NB4 (cell line): Measurements from ENCODE around the gene BPIFB2.

Experiments
- DNase-seq: peaks from one replicate; pipeline ENCODE4 v3.0.0; 2010; ENCODE audit warnings: low read depth
- H3K4me3 ChIP-seq: one replicate; pipeline ENCODE4 v1.5.1; 2011; ENCODE audit warnings: mild to moderate bottlenecking, low read depth, low read length, moderate library complexity
- CTCF ChIP-seq: IDR thresholded peaks from one replicate; pipeline ENCODE4 v1.5.1; 2012; ENCODE audit warnings: low read depth, low read length
- MYC ChIP-seq: IDR thresholded peaks from 2 replicates; pipeline ENCODE4 v1.6.1; 2011; ENCODE audit warnings: low read depth, low read length
- POLR2A ChIP-seq: IDR thresholded peaks from 2 replicates; pipeline ENCODE4 v1.6.1; 2011; ENCODE audit warnings: mild to moderate bottlenecking; ENCODE audit not compliant: insufficient read length; ENCODE audit errors: extremely low read depth
- TF ChIP-seq, protein P1 (sequence below): IDR thresholded peaks from 2 replicates; pipeline ENCODE4 v1.6.1; 2011; ENCODE audit warnings: low read depth, low read length

BPIFB2 gene

GRCh38 chr20:33046412-33046811, 38.9 kb downstream of the BPIFB2 start:
- no peak for DNase-seq
- H3K4me3 ChIP-seq, result no peak overlapping the region
- TF ChIP-seq, protein P1, sequence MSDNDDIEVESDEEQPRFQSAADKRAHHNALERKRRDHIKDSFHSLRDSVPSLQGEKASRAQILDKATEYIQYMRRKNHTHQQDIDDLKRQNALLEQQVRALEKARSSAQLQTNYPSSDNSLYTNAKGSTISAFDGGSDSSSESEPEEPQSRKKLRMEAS, result no peak
- TF ChIP-seq POLR2A, result no peak
- no peak for TF ChIP-seq MYC
- no peak for TF ChIP-seq CTCF

GRCh38 chr20:33051333-33051732, 43.8 kb downstream of the BPIFB2 start:
- no peak for TF ChIP-seq POLR2A
- TF ChIP-seq CTCF, result no peak
- TF ChIP-seq MYC, result no peak
- TF ChIP-seq, protein P1, result no peak

GRCh38 chr20:33053291-33054106, 46.0 kb downstream of the BPIFB2 start, which contains the start of gene BPIFB3:
Gene BPIFB3 (plus strand): TSS chr20:33053903. CDS start chr20:33055436, 1,533 bp downstream.
- no peak for DNase-seq
- no peak within 1 kb of the TSS for H3K4me3 ChIP-seq
- TF ChIP-seq MYC (no peak), CTCF (no peak)
- TF ChIP-seq, protein P1, result no peak

More at GRCh38 chr20:33051333-33051732, 43.8 kb downstream of the BPIFB2 start:
- no peak for DNase-seq
- H3K4me3 ChIP-seq, result no peak overlapping the region

DNA sequence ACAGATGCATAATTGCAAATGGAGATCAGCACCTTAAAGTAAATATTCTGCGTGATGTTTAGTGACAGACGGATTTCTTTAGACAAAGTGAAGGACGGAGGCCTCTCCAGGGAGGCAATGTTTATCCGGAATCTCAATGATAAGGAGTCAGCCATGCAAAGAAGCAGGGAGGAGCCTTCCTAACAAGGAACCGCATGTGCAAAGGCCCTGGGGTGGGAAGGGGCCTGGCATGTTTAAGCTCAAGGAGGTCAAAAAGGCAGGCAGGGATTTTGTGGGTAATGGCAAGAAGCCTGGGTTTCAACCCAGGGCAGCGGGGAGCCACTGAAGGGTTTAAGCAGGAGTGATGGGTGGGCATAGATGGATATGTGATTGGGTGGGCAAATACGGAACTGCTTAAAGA, 46.9 kb downstream of the BPIFB2 start:
- no peak for TF ChIP-seq POLR2A
- TF ChIP-seq CTCF, result no peak
- no peak for TF ChIP-seq MYC
- TF ChIP-seq, protein P1, result no peak
- no peak for DNase-seq
- no peak overlapping the region for H3K4me3 ChIP-seq

DNA sequence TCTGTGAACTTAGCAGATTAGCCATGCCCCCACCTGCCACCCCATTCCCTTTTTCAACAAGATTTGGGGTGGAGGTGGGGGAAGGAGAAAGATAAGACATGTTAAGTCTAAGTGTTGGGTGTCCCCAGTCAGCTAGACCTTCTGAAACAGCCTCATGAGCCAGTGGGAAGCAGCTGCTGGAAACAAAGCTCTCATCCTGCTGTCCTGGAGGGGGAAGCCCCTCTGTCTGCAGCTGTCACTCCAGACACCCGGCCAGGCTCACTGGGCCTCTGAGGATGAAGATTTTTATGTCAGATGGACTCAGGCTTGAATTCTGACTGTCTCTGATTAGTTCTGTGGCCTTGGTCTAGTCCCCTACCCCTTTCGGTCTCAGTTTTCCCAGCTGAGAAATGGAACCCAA, 47.3 kb downstream of the BPIFB2 start:
- no peak for DNase-seq
- H3K4me3 ChIP-seq, result no peak overlapping the region
- TF ChIP-seq, protein P1, result no peak
- TF ChIP-seq POLR2A (no peak), CTCF (no peak), MYC (no peak)
